SH-SY5Y (cell line): ENCODE data around the gene HDGFL2.

Source experiments
- GATA2 ChIP-seq: IDR thresholded peaks from 2 replicates; pipeline ENCODE4 v1.6.1; 2011; ENCODE audit warnings: mild to moderate bottlenecking, low read depth, low read length
- GATA3 ChIP-seq: IDR thresholded peaks from 2 replicates; pipeline ENCODE4 v1.6.1; 2011; ENCODE audit warnings: low read depth, mild to moderate bottlenecking, low read length, moderate library complexity

- TF ChIP-seq GATA2: no peak
- no peak for TF ChIP-seq GATA3
Measured at GRCh38 chr19:4550018-4550417, 77.9 kb downstream of the HDGFL2 start.
